ENCODE measurements around the gene ST8SIA5.

ST8SIA5 gene

GRCh38 chr18:46623541-46623940, 133.3 kb downstream of the ST8SIA5 start:
- peak; percentile 23 for DNase-seq

GRCh38 chr18:46622999-46623398, 133.9 kb downstream of the ST8SIA5 start:
- no peak for DNase-seq

- DNase-seq: no peak
These were observed 134.4 kb downstream of the ST8SIA5 start for GRCh38 chr18:46622451-46622850.

GRCh38 chr18:46621871-46622270, 135.0 kb downstream of the ST8SIA5 start:
- no peak for DNase-seq

GRCh38 chr18:46621111-46621766, 135.6 kb downstream of the ST8SIA5 start:
- DNase-seq: no peak

- no peak for DNase-seq
These were observed 137.3 kb downstream of the ST8SIA5 start for GRCh38 chr18:46619559-46619958.

All from CD4-positive, alpha-beta T cell treated with Interleukin-12 subunit alpha and Interleukin-12 subunit beta, for 1 hour (primary cell).